ENCODE measurements around the gene RBBP8NL.

Gene RBBP8NL

GRCh38 chr20:62425281-62426058, 1.9 kb downstream of the RBBP8NL start:
- no peak for DNase-seq (ENCODE audit: low read depth)
- H3K4me3 ChIP-seq (ENCODE audit: low read depth, low read length), result no peak overlapping the region

GRCh38 chr20:62424249-62425107, 2.9 kb downstream of the RBBP8NL start:
- H3K4me3 ChIP-seq (ENCODE audit: low read depth, low read length), result no peak overlapping the region
- DNase-seq (ENCODE audit: low read depth), result no peak

GRCh38 chr20:62423326-62423706, 4.0 kb downstream of the RBBP8NL start:
- no peak overlapping the region for H3K4me3 ChIP-seq (ENCODE audit: low read depth, low read length)
- DNase-seq (ENCODE audit: low read depth), result no peak

GRCh38 chr20:62422636-62423325, 4.6 kb downstream of the RBBP8NL start:
- DNase-seq (ENCODE audit: low read depth), result no peak
- H3K4me3 ChIP-seq (ENCODE audit: low read depth, low read length), result no peak overlapping the region

- DNase-seq (ENCODE audit: low read depth), result no peak
- H3K4me3 ChIP-seq (ENCODE audit: low read depth, low read length), result no peak overlapping the region
These were observed 5.7 kb downstream of the RBBP8NL start for GRCh38 chr20:62421716-62421990.

- DNase-seq (ENCODE audit: low read depth), result no peak
- H3K4me3 ChIP-seq (ENCODE audit: low read depth, low read length), result no peak overlapping the region
These were observed 6.3 kb downstream of the RBBP8NL start for GRCh38 chr20:62420846-62421715.

GRCh38 chr20:62419759-62420158, 7.6 kb downstream of the RBBP8NL start:
- DNase-seq (ENCODE audit: low read depth), result no peak
- no peak overlapping the region for H3K4me3 ChIP-seq (ENCODE audit: low read depth, low read length)

- DNase-seq (ENCODE audit: low read depth), result no peak
- H3K4me3 ChIP-seq (ENCODE audit: low read depth, low read length), result no peak overlapping the region
These were observed 8.4 kb downstream of the RBBP8NL start for GRCh38 chr20:62418709-62419487.

- no peak overlapping the region for H3K4me3 ChIP-seq (ENCODE audit: low read depth, low read length)
- DNase-seq (ENCODE audit: low read depth), result no peak
These were observed 9.2 kb downstream of the RBBP8NL start for GRCh38 chr20:62417981-62418708.

GRCh38 chr20:62416651-62417637, 10.4 kb downstream of the RBBP8NL start:
- H3K4me3 ChIP-seq (ENCODE audit: low read depth, low read length), result no peak overlapping the region
- DNase-seq (ENCODE audit: low read depth), result no peak

- no peak for DNase-seq (ENCODE audit: low read depth)
- no peak overlapping the region for H3K4me3 ChIP-seq (ENCODE audit: low read depth, low read length)
These were observed 11.8 kb downstream of the RBBP8NL start for GRCh38 chr20:62415354-62416111.

- no peak overlapping the region for H3K4me3 ChIP-seq (ENCODE audit: low read depth, low read length)
- no peak for DNase-seq (ENCODE audit: low read depth)
These were observed 13.3 kb downstream of the RBBP8NL start for GRCh38 chr20:62413896-62414481.

GRCh38 chr20:62413025-62413570, 14.2 kb downstream of the RBBP8NL start:
- no peak overlapping the region for H3K4me3 ChIP-seq (ENCODE audit: low read depth, low read length)

GRCh38 chr20:62412194-62413024, 14.9 kb downstream of the RBBP8NL start:
- no peak overlapping the region for H3K4me3 ChIP-seq (ENCODE audit: low read depth, low read length)
- no peak for DNase-seq (ENCODE audit: low read depth)

More at GRCh38 chr20:62413025-62413570, 14.2 kb downstream of the RBBP8NL start:
- DNase-seq (ENCODE audit: low read depth), result no peak

All from skeletal muscle cell (primary cell).